K562 (cell line): ENCODE results near the gene B4GALT7. TPM values are rescaled to one million over a fixed set of nuclear protein-coding genes. Genes with fewer than 3 reads are reported as not detected.
A peak's percentile ranks its signal among the peaks of the same experiment; 100 is the strongest.

Experiments
- ARID1B ChIP-seq: fragments of 450-650 bp; IDR thresholded peaks from 2 replicates; pipeline ENCODE4 v1.6.1; 2016; ENCODE audit warnings: antibody characterized with exemption, mild to moderate bottlenecking, inconsistent platforms
- ATF7 ChIP-seq: fragments of 450-650 bp; IDR thresholded peaks from 2 replicates; pipeline ENCODE4 v1.7.1; 2014; ENCODE audit warnings: mild to moderate bottlenecking, moderate library complexity
- CBX2 ChIP-seq: fragments of 200-600 bp; sonication (generic); IDR thresholded peaks from one replicate; pipeline ENCODE4 v1.6.1; 2012; ENCODE audit warnings: mild to moderate bottlenecking, low read length, inconsistent platforms; ENCODE audit not compliant: insufficient read depth, poor library complexity, severe bottlenecking
- CBX3 ChIP-seq, 2 experiments: IDR thresholded peaks; 1 replicate in 1 of 2; 2 replicates in 1 of 2; pipeline ENCODE4 v1.6.1; 2012; ENCODE audit warnings: inconsistent platforms in 2 of 2, low read length in 2 of 2, borderline replicate concordance in 1 of 2, control low read depth in 1 of 2
- CHD4 ChIP-seq: fragments of 200-600 bp; sonication (generic); IDR thresholded peaks from 3 replicates; pipeline ENCODE4 v1.6.1; 2012; ENCODE audit warnings: low read depth, mild to moderate bottlenecking, mixed read lengths, low read length, inconsistent platforms; ENCODE audit not compliant: insufficient read depth, insufficient replicate concordance, poor library complexity, severe bottlenecking
- CTBP1 ChIP-seq: fragments of 450-650 bp; IDR thresholded peaks from 2 replicates; pipeline ENCODE4 v1.6.1; 2016; ENCODE audit warnings: borderline replicate concordance
- EP400 ChIP-seq: fragments of 450-650 bp; IDR thresholded peaks from 2 replicates; pipeline ENCODE4 v1.6.1; 2017; ENCODE audit warnings: antibody characterized with exemption, mild to moderate bottlenecking, moderate library complexity
- ETV5 ChIP-seq: sonication (generic); formaldehyde crosslinking; IDR thresholded peaks from 2 replicates; pipeline ENCODE4 v1.4.0; 2020; ENCODE audit warnings: low read depth, mild to moderate bottlenecking, missing genetic modification reagents
- HDAC2 ChIP-seq: fragments of 450-650 bp; IDR thresholded peaks from 2 replicates; pipeline ENCODE4 v1.6.1; 2016; ENCODE audit warnings: mild to moderate bottlenecking
- KAT2B ChIP-seq: IDR thresholded peaks from one replicate; pipeline ENCODE4 v1.6.1; 2012; ENCODE audit warnings: low read depth, mild to moderate bottlenecking, control low read depth, inconsistent platforms, low read length, moderate library complexity
- KAT7 ChIP-seq: sonication (generic); formaldehyde crosslinking; IDR thresholded peaks from 2 replicates; pipeline ENCODE4 v1.8.0; 2022; ENCODE audit warnings: missing genetic modification reagents, mild to moderate bottlenecking, borderline replicate concordance
- KDM4B ChIP-seq, 2 experiments: fragments of 450-650 bp in 1 of 2; sonication (generic) in 1 of 2; IDR thresholded peaks; 2 replicates each; pipeline ENCODE4 v1.6.1; 2016 to 2017; ENCODE audit warnings: borderline replicate concordance in 2 of 2, antibody characterized with exemption in 1 of 2, low read depth in 1 of 2, mild to moderate bottlenecking in 1 of 2
- L3MBTL2 ChIP-seq: fragments of 450-650 bp; IDR thresholded peaks from 2 replicates; pipeline ENCODE4 v1.6.1; 2016; ENCODE audit warnings: mild to moderate bottlenecking, moderate library complexity
- NFRKB ChIP-seq: fragments of 450-650 bp; IDR thresholded peaks from 2 replicates; pipeline ENCODE4 v1.6.1; 2016; ENCODE audit warnings: low read depth
- NRF1 ChIP-seq, 2 experiments: fragments of 450-650 bp; IDR thresholded peaks in 1 of 2; conservative IDR thresholded peaks in 1 of 2; 2 replicates each; pipeline ENCODE4 v1.6.1; 2014; ENCODE audit warnings: mild to moderate bottlenecking in 2 of 2
- RBM17 ChIP-seq: fragments of 200-400 bp; formaldehyde crosslinking; IDR thresholded peaks from 2 replicates; pipeline ENCODE4 v1.6.1; 2017; ENCODE audit warnings: low read depth, mild to moderate bottlenecking, low read length, borderline replicate concordance
- RBM25 ChIP-seq: fragments of 200-400 bp; formaldehyde crosslinking; IDR thresholded peaks from 2 replicates; pipeline ENCODE4 v1.6.1; 2018; ENCODE audit warnings: low read length, low read depth, moderate library complexity; ENCODE audit not compliant: severe bottlenecking
- SIX5 ChIP-seq, 2 experiments: IDR thresholded peaks; 2 replicates each; pipeline ENCODE4 v1.6.1; 2011; ENCODE audit warnings: low read length in 2 of 2, borderline replicate concordance in 1 of 2, low read depth in 1 of 2, mild to moderate bottlenecking in 1 of 2, moderate library complexity in 1 of 2; ENCODE audit not compliant: insufficient read depth in 1 of 2
- TAF7 ChIP-seq: fragments of 450-650 bp; IDR thresholded peaks from 2 replicates; pipeline ENCODE4 v1.6.1; 2016; ENCODE audit warnings: missing genetic modification characterization, missing compliant biosample characterization
- TARDBP ChIP-seq: fragments of 450-650 bp; IDR thresholded peaks from 2 replicates; pipeline ENCODE4 v1.6.1; 2016
- TCF3 ChIP-seq: sonication (generic); formaldehyde crosslinking; IDR thresholded peaks from 2 replicates; pipeline ENCODE4 v1.4.0; 2020; ENCODE audit warnings: mild to moderate bottlenecking, missing genetic modification reagents
- ZFX ChIP-seq: sonication (generic); formaldehyde crosslinking; IDR thresholded peaks from 2 replicates; pipeline ENCODE4 v1.8.0; 2022; ENCODE audit warnings: mild to moderate bottlenecking, missing genetic modification reagents, moderate library complexity
- ZNF384 ChIP-seq: IDR thresholded peaks from 2 replicates; pipeline ENCODE4 v1.6.1; 2012; ENCODE audit warnings: low read depth, low read length, improper control_type of control experiment
- ZNF75A ChIP-seq: fragments of 450-650 bp; formaldehyde crosslinking; IDR thresholded peaks from 2 replicates; pipeline ENCODE4 v1.4.0; 2020; ENCODE audit warnings: mild to moderate bottlenecking
- ZNF766 ChIP-seq: fragments of 200-800 bp; sonication (Bioruptor generic); conservative IDR thresholded peaks from 2 replicates; pipeline ENCODE4 v1.6.1; 2016; ENCODE audit warnings: missing genetic modification characterization, missing compliant biosample characterization
- polyA plus RNA-seq, 8 experiments: library from polyadenylated mRNA; depleted of rRNA in 4 of 8; stranded (reverse) in 5 of 8; unstranded in 3 of 8; fragments of >200 nt; fragmentation: Nextera tagmentation in 2 of 8; fragmentation: Illumina TruSeq in 1 of 8; extraction: Ambion mirVana in 2 of 8; extraction: Trizol in 1 of 8; gene quantifications; 2 replicates each; pipeline versions ENCODE4 v1.2.1 to v1.2.3, GENCODE V29; 2011 to 2014; ENCODE audit warnings: inconsistent platforms in 1 of 8, missing spikeins in 1 of 8
- total RNA-seq, 7 experiments: library from RNA; depleted of rRNA in 6 of 7; stranded (reverse); fragments of >200 nt in 6 of 7; fragmentation: Illumina TruSeq in 2 of 7; extraction: Trizol in 2 of 7; gene quantifications; 2 replicates each; pipeline versions ENCODE4 v1.2.1 to v1.2.3, GENCODE V29; 2011 to 2021; ENCODE audit warnings: low replicate concordance in 1 of 7
- TF ChIP-seq, protein P1 (sequence below): fragments of 450-650 bp; IDR thresholded peaks from 2 replicates; pipeline ENCODE4 v1.6.1; 2018; ENCODE audit not compliant: partially characterized antibody

B4GALT7 gene
- total and polyA plus RNA-seq, 9 of the 15 experiments (the other 6 are each of a cell fraction or from before 2014, with no cell fraction given): 0.34 to 17.7 (median 9.1) TPM

DNA sequence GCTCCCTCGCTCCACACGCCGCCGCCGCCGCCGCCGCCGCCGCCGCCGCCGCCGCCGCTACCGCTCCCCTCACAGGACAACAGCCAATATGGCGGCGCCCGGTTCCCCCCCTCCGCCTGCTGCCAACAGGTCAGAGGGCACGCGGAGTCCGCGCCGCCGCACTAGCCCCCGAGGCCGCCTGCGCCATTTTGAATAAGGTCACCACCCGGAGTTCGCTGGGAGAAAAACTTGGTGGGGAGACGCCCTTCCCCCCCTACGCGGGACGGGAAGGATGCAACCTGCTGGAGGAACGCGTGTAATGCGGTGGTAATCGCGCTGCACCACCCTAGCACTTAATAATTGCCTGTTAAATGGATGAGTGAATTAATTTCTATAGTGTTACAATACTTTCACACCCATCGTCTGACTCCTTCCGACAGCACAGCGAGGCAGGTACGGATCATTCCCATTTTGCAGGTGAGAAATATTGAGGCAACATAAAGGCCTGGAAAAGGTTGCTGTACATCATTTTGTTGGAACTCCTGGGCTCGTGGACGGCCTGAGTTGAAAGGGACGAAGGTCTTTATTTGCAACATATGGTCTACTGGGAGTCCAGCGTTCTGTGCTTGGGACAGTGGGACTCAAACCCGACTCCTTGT, 45.3 kb upstream of the B4GALT7 start, which contains the start of gene FAM193B (continued):
- TF ChIP-seq ZNF766 (CRISPR knock-in tag) (peak; percentile 90), RBM17 (no peak), KAT7 (CRISPR knock-in tag) (no peak), EP400 (peak; percentile 71; the same call in 1 of the 2 replicates), CHD4 (peak; percentile 90), TCF3 (peak; percentile 19; the same call in 1 of the 2 replicates), L3MBTL2 (peak; percentile 76; the same call in 1 of the 2 replicates), CBX3 (IDR thresholded peaks at IDR 0.05; ENCODE audit: borderline replicate concordance in 1 of 2, low read length in 2 of 2) (peak in 1 of 2 experiments; percentile 64; a peak in 1 of 3 replicates), ZFX (CRISPR knock-in tag) (peak; percentile 40), CBX2 (no peak), ETV5 (CRISPR knock-in tag) (no peak), ZNF384 (peak; percentile 25; the same call in 1 of the 2 replicates), RBM25 (peak; percentile 91), TAF7 (no peak), ZNF75A (CRISPR knock-in tag) (0 out of 2 replicates have a peak, but pooled peaks have one; percentile 39), TARDBP (peak; percentile 36; the same call in 1 of the 2 replicates), NRF1 (conservative IDR thresholded peaks at IDR 0.05 in 1 of 2, IDR thresholded peaks at IDR 0.05 in 1 of 2) (peak; percentile 80 to 86), HDAC2 (peak; percentile 93), NFRKB (peak; percentile 46; the same call in 1 of the 2 replicates), SIX5 (IDR thresholded peaks at IDR 0.05; ENCODE audit: borderline replicate concordance in 1 of 2, insufficient read depth in 1 of 2, low read depth in 1 of 2, low read length in 2 of 2) (peak; percentile 60 to 81; a peak in 3 of 4 replicates), ATF7 (peak; percentile 71), KDM4B (IDR thresholded peaks at IDR 0.05; ENCODE audit: borderline replicate concordance in 2 of 2, low read depth in 1 of 2) (peak in 1 of 2 experiments; percentile 57; a peak in 1 of 4 replicates), CTBP1 (peak; percentile 57; the same call in 1 of the 2 replicates), ARID1B (no peak; the same call in 1 of the 2 replicates), KAT2B (no peak)
- TF ChIP-seq, protein P1, sequence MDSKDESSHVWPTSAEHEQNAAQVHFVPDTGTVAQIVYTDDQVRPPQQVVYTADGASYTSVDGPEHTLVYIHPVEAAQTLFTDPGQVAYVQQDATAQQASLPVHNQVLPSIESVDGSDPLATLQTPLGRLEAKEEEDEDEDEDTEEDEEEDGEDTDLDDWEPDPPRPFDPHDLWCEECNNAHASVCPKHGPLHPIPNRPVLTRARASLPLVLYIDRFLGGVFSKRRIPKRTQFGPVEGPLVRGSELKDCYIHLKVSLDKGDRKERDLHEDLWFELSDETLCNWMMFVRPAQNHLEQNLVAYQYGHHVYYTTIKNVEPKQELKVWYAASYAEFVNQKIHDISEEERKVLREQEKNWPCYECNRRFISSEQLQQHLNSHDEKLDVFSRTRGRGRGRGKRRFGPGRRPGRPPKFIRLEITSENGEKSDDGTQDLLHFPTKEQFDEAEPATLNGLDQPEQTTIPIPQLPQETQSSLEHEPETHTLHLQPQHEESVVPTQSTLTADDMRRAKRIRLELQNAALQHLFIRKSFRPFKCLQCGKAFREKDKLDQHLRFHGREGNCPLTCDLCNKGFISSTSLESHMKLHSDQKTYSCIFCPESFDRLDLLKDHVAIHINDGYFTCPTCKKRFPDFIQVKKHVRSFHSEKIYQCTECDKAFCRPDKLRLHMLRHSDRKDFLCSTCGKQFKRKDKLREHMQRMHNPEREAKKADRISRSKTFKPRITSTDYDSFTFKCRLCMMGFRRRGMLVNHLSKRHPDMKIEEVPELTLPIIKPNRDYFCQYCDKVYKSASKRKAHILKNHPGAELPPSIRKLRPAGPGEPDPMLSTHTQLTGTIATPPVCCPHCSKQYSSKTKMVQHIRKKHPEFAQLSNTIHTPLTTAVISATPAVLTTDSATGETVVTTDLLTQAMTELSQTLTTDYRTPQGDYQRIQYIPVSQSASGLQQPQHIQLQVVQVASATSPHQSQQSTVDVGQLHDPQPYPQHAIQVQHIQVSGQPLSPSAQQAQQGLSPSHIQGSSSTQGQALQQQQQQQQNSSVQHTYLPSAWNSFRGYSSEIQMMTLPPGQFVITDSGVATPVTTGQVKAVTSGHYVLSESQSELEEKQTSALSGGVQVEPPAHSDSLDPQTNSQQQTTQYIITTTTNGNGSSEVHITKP: peak; percentile 76
